ENCODE data around the gene ZMYM4.

ZMYM4 gene

GRCh38 chr1:35261412-35262120, 6.9 kb upstream of the ZMYM4 start:
- Histone ChIP-seq H4K20me1 (ENCODE audit: insufficient read depth, low read length, poor library complexity, severe bottlenecking) (no peaks in the 10 kb centered on the region), H3K9me2 (replicated peaks; ENCODE audit: low read depth, low read length) (no peaks in the 10 kb centered on the region), H3K27me3 (ENCODE audit: insufficient read depth, low read length, poor library complexity, severe bottlenecking) (no peaks in the 10 kb centered on the region), H3K9me3 (ENCODE audit: insufficient read depth, low read depth, low read length) (no peaks in the 10 kb centered on the region), H3K36me3 (ENCODE audit: insufficient read depth, low read length) (no peaks in the 10 kb centered on the region), H3K4me2 (ENCODE audit: low read depth, low read length, poor library complexity, severe bottlenecking) (no peak overlapping the region), H3K4me1 (ENCODE audit: insufficient read depth, low read length, poor library complexity, severe bottlenecking) (peaks cover 14% of the 10 kb centered on the region), H3K79me2 (ENCODE audit: insufficient read depth, low read length) (no peaks in the 10 kb centered on the region), H3F3A (ENCODE audit: low read depth) (no peaks in the 10 kb centered on the region), H3K9ac (ENCODE audit: low read depth, low read length, poor library complexity, severe bottlenecking) (no peak overlapping the region), H3K4me3 (ENCODE audit: low read length, poor library complexity, severe bottlenecking) (no peak overlapping the region), H2AFZ (ENCODE audit: low read length) (0 out of 2 replicates have a peak overlapping the region, but pooled peaks have one; percentile 37)
- TF ChIP-seq CTCF (conservative IDR thresholded peaks at IDR 0.05; ENCODE audit: low read length) (no peak), EZH2phosphoT487 (IDR thresholded peaks at IDR 0.05; ENCODE audit: borderline replicate concordance) (no peak)

- H3K79me2 ChIP-seq (ENCODE audit: insufficient read depth, low read length): peaks cover 5% of the 10 kb centered on the region
- H3K4me2 ChIP-seq (ENCODE audit: low read depth, low read length, poor library complexity, severe bottlenecking): no peak overlapping the region
- no peaks in the 10 kb centered on the region for H4K20me1 ChIP-seq (ENCODE audit: insufficient read depth, low read length, poor library complexity, severe bottlenecking)
- TF ChIP-seq EZH2phosphoT487 (IDR thresholded peaks at IDR 0.05; ENCODE audit: borderline replicate concordance) (no peak), CTCF (conservative IDR thresholded peaks at IDR 0.05; ENCODE audit: low read length) (no peak)
- H3K9ac ChIP-seq (ENCODE audit: low read depth, low read length, poor library complexity, severe bottlenecking): no peak overlapping the region
- H3K9me3 ChIP-seq (ENCODE audit: insufficient read depth, low read depth, low read length): no peaks in the 10 kb centered on the region
- no peaks in the 10 kb centered on the region for H3K9me2 ChIP-seq (replicated peaks; ENCODE audit: low read depth, low read length)
- H3K36me3 ChIP-seq (ENCODE audit: insufficient read depth, low read length): no peaks in the 10 kb centered on the region
- no peaks in the 10 kb centered on the region for H3F3A ChIP-seq (ENCODE audit: low read depth)
- no peak overlapping the region for H2AFZ ChIP-seq (ENCODE audit: low read length)
- no peaks in the 10 kb centered on the region for H3K27me3 ChIP-seq (ENCODE audit: insufficient read depth, low read length, poor library complexity, severe bottlenecking)
- H3K4me3 ChIP-seq (ENCODE audit: low read length, poor library complexity, severe bottlenecking): no peak overlapping the region
- peaks cover 27% of the 10 kb centered on the region for H3K4me1 ChIP-seq (ENCODE audit: insufficient read depth, low read length, poor library complexity, severe bottlenecking)
These were observed 4.5 kb upstream of the ZMYM4 start for GRCh38 chr1:35264035-35264434.

GRCh38 chr1:35264871-35265270, 3.6 kb upstream of the ZMYM4 start:
- TF ChIP-seq CTCF (conservative IDR thresholded peaks at IDR 0.05; ENCODE audit: low read length) (no peak), EZH2phosphoT487 (IDR thresholded peaks at IDR 0.05; ENCODE audit: borderline replicate concordance) (no peak)
- Histone ChIP-seq H3K36me3 (ENCODE audit: insufficient read depth, low read length) (no peaks in the 10 kb centered on the region), H3K9me2 (replicated peaks; ENCODE audit: low read depth, low read length) (no peaks in the 10 kb centered on the region), H2AFZ (ENCODE audit: low read length) (peak overlapping the region; percentile 79), H3K9ac (ENCODE audit: low read depth, low read length, poor library complexity, severe bottlenecking) (peak overlapping the region; percentile 10), H3K4me2 (ENCODE audit: low read depth, low read length, poor library complexity, severe bottlenecking) (peak overlapping the region; percentile 15), H3K9me3 (ENCODE audit: insufficient read depth, low read depth, low read length) (no peaks in the 10 kb centered on the region), H3K4me3 (ENCODE audit: low read length, poor library complexity, severe bottlenecking) (no peak overlapping the region), H3K79me2 (ENCODE audit: insufficient read depth, low read length) (peaks cover 13% of the 10 kb centered on the region), H3K4me1 (ENCODE audit: insufficient read depth, low read length, poor library complexity, severe bottlenecking) (peaks cover 27% of the 10 kb centered on the region), H3K27me3 (ENCODE audit: insufficient read depth, low read length, poor library complexity, severe bottlenecking) (no peaks in the 10 kb centered on the region), H4K20me1 (ENCODE audit: insufficient read depth, low read length, poor library complexity, severe bottlenecking) (peaks cover 5% of the 10 kb centered on the region), H3F3A (ENCODE audit: low read depth) (no peaks in the 10 kb centered on the region)
